Mesothelial cell of epicardium (in vitro differentiated cells): ENCODE results near the gene ABCF2. TPM values are rescaled to one million over a fixed set of nuclear protein-coding genes. Genes with fewer than 3 reads are reported as not detected.

Experiments
- DNase-seq, 2 experiments: peaks; one replicate each; pipeline ENCODE4 v3.0.0; 2021; ENCODE audit warnings: low spot score in 2 of 2; ENCODE audit not compliant: unreplicated experiment in 2 of 2
- H3K27ac Mint-ChIP-seq: 2 replicates; pipeline ENCODE4 v1.8.0; 2021; ENCODE audit warnings: mixed read lengths
- H3K27me3 Mint-ChIP-seq: 2 replicates; pipeline ENCODE4 v1.8.0; 2021; ENCODE audit warnings: low read depth, mixed read lengths
- H3K36me3 Mint-ChIP-seq: 2 replicates; pipeline ENCODE4 v1.8.0; 2021; ENCODE audit warnings: mixed read lengths
- H3K4me1 Mint-ChIP-seq: 2 replicates; pipeline ENCODE4 v1.8.0; 2021; ENCODE audit warnings: mixed read lengths
- H3K4me3 Mint-ChIP-seq: 2 replicates; pipeline ENCODE4 v1.8.0; 2021; ENCODE audit warnings: mild to moderate bottlenecking, moderate library complexity, mixed read lengths
- H3K9me3 Mint-ChIP-seq: 2 replicates; pipeline ENCODE4 v1.8.0; 2021; ENCODE audit warnings: mixed read lengths
- total RNA-seq: library from RNA; stranded (reverse); gene quantifications from 3 replicates; pipeline ENCODE4 v1.2.1, GENCODE V29; 2021
- TF ChIP-seq, protein P1 (sequence below): fragments of 200-600 bp; sonication (generic); IDR thresholded peaks from one replicate; pipeline ENCODE4 v1.5.0; 2021; ENCODE audit warnings: antibody characterized with exemption; ENCODE audit not compliant: unreplicated experiment

ABCF2 gene
- 44.9 to 46.2 TPM (median 45.6 TPM) in 3 replicates for total RNA-seq

DNA sequence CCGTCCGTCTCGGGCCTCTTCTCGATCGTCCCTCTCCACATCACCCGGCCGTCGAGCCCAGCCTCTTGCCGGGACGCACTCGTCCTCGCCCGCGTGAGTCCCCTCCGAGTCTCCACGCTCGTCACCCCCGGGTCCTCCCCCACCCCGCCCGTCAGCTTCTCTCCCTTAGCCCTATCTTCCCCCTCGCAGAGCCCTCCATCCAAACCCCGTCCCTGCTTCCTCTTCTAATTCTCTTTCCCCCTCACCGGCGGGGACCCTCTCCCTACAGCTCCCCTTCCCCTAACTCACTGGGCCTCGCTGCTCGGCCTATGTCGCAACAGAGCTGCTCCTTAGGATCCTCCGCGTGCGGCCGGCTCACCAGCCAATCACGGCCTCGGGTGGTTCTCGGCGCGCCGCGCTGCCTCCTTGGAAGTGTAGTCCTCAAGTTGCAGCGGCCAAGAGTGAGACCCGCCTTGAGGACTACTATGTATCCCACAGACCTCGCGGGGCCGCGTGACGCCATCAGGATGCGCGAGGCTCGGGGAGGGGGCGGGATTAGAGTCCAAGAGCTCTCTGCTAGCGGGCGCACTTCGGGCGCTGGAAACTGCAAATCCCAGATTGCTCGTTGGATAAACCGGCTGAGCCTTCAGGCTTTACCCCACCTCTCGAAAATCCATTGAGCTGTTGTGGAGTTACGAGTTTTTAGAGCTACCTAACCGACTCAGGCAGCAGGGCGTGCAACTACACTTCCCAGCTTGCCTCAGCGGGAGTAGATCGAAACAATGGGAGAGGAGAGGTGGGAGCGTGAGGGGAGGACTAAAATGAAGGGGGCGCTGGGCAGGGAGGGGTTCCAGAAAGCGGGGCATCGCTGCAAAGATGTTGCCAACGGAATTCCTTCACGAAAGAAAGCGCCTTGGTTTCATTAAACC, at the start of gene ABCF2:
Gene ABCF2, minus strand, starts transcription at position 331 of the 908 bp plus-strand sequence. CDS start 747 bp downstream, outside the sequence.
- TF ChIP-seq, protein P1, sequence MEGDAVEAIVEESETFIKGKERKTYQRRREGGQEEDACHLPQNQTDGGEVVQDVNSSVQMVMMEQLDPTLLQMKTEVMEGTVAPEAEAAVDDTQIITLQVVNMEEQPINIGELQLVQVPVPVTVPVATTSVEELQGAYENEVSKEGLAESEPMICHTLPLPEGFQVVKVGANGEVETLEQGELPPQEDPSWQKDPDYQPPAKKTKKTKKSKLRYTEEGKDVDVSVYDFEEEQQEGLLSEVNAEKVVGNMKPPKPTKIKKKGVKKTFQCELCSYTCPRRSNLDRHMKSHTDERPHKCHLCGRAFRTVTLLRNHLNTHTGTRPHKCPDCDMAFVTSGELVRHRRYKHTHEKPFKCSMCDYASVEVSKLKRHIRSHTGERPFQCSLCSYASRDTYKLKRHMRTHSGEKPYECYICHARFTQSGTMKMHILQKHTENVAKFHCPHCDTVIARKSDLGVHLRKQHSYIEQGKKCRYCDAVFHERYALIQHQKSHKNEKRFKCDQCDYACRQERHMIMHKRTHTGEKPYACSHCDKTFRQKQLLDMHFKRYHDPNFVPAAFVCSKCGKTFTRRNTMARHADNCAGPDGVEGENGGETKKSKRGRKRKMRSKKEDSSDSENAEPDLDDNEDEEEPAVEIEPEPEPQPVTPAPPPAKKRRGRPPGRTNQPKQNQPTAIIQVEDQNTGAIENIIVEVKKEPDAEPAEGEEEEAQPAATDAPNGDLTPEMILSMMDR = no peak
- H3K27ac Mint-ChIP-seq = peak within 1 kb of the TSS; percentile 99
- H3K9me3 Mint-ChIP-seq = no peaks in the 10 kb centered on the region
- peaks cover 22% of the 10 kb centered on the region for H3K36me3 Mint-ChIP-seq
- no peaks in the 10 kb centered on the region for H3K27me3 Mint-ChIP-seq
- H3K4me1 Mint-ChIP-seq = peaks cover 41% of the 10 kb centered on the region
- DNase-seq = peak; percentile 96 to 99
- H3K4me3 Mint-ChIP-seq = peak within 1 kb of the TSS; percentile 98

DNA sequence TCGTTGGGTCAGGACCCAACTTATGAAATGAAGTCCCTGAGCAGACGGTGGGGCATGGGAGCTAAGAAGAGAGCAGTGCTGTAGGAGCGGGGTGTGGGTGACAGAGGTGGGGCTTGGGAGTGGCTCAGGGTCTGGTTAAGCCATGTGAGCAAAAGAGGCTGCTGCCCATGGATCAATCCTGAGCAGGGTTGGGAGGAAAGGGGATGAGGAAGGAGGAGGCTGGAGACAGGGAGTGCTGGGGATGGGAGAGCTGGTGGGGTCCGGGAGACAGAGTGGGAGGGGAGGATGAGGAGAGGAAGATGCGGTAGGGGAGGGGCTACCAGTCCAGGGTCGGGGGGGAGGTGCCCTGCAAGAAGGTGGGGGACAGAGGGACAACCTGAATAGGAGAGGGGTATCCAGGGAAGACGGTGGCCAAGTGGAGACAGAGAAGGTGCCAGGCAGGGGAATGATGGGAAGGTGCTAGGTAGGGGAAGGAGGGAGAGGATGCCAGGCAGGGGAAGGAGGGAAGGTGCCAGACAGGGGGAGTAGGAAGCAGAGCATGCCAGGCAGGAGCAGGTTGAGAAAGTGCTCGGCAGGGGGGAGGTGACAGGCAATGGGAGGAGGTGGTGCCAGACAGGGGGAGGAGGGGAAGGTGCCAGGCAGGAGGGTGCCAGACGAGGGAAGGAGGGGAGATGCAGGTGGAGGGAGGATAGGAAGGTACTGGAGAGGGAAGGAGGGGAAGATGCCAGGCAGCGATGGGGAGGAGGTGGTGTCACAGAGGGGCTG, 49.0 kb upstream of the ABCF2 start:
- Mint-ChIP-seq H3K4me3 (peak overlapping the region; percentile 55), H3K27me3 (peaks cover 19% of the 10 kb centered on the region), H3K27ac (no peak overlapping the region), H3K36me3 (no peaks in the 10 kb centered on the region), H3K4me1 (peaks cover 18% of the 10 kb centered on the region), H3K9me3 (no peaks in the 10 kb centered on the region)
- no peak for DNase-seq
- TF ChIP-seq, protein P1 = no peak

DNA sequence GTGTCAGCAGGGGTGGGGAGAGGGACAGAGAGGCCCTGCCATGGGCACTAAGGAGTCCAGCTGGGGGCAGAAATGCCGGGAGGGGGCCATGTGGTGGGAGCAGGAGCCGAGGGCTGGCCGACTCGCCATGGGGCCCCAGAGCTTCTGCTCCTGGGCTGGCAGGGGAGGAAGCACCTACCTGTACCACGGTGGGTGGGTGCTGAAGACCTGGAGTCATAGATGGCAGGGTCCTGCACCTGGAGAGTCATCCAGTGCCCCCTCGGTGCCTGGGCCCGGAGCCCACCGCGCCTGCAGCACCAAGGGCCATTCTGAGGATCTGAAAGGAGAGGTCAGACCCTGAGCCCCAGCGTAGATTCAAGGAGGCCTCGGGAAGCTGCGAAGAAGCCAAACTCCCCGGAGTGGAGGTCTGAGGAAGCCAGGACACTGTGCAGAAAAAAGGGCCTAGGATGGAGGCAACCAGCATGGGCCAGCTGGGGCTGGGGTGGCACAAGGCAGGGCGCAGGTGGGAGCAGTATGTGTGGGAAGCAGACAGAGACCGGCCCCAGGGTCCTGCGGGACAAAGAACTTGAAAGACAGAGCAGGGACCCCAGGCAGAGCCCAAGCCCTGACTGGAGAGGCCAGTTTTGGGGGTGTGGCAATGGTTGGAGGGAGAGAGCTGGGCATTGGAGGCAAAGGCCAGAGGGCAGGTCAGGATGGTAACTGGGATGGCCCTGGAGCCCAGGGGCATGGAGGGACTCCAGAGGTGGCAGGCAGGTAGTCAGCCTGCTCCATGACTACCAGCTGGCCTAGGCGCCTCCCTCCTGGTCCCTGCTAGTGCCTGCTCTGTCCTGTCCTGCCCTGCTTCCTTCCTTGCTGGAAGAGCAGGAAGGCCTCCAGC, 48.2 kb upstream of the ABCF2 start:
- no peaks in the 10 kb centered on the region for H3K9me3 Mint-ChIP-seq
- TF ChIP-seq, protein P1 = no peak
- H3K27ac Mint-ChIP-seq = no peak overlapping the region
- peaks cover 16% of the 10 kb centered on the region for H3K27me3 Mint-ChIP-seq
- DNase-seq = no peak
- peak overlapping the region; percentile 55 for H3K4me3 Mint-ChIP-seq
- H3K36me3 Mint-ChIP-seq = no peaks in the 10 kb centered on the region
- peaks cover 18% of the 10 kb centered on the region for H3K4me1 Mint-ChIP-seq

DNA sequence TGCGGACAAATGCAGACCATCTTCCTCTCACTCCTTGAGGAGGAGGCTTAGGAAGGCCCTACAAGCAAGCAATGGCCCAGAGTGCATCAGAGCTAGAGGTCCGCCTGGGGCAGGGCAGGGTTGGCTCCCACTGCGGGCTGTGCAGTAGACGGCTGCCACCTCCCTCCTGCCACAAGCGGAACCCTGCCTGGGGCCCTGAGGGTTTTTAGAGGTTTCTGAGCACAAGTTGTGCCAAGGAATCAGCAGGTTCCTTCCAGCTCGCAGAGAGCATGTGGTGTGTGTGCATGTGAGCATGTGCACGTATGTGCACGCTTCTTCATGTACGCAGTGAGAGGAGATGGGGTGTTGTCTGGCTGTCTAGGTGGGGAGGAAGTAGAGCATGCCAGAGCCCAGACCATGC, 47.4 kb upstream of the ABCF2 start:
- TF ChIP-seq, protein P1 = no peak
- peaks cover 16% of the 10 kb centered on the region for H3K27me3 Mint-ChIP-seq
- H3K27ac Mint-ChIP-seq = no peak overlapping the region
- no peaks in the 10 kb centered on the region for H3K9me3 Mint-ChIP-seq
- peak overlapping the region; percentile 40 for H3K4me3 Mint-ChIP-seq
- no peak for DNase-seq
- H3K4me1 Mint-ChIP-seq = peaks cover 18% of the 10 kb centered on the region
- no peaks in the 10 kb centered on the region for H3K36me3 Mint-ChIP-seq

DNA sequence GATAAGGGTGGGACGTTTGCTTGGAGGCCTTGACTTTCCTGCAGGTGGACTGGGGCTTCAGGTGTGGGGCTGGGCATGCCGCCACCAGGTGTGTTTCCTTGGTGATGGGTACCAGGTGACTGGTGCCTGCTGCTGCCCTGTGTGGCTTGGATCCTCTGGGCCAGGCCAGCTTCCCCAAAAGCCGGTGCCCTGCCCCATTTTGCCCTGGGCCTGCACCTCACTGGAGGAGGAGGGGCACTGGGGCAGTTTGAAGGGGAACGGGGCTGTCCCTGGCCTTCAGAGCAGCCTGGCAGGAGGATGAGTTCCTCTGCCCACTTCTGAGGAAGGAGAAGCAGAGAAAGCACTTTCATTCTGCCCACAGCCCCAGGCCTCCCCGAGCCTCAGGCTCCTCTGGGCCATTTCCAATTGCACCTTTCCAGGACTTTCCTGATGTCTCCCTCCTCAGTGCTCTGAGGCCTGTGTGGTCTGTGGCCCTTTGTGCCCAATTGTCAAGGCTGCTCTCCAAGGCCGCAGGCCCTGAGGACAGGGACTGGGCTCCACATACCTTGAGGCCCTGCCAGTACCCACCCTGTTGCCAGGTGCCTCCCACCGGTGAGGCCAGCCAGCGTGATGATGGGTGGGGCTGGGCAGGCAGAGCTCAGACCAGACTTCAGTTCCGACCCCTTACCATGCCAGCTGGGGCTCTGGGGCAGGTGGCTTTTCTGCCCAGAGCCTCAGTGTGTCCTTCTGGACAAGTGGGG, 46.8 kb upstream of the ABCF2 start:
- no peaks in the 10 kb centered on the region for H3K36me3 Mint-ChIP-seq
- no peak overlapping the region for H3K4me3 Mint-ChIP-seq
- H3K27me3 Mint-ChIP-seq = peaks cover 13% of the 10 kb centered on the region
- H3K4me1 Mint-ChIP-seq = peaks cover 18% of the 10 kb centered on the region
- no peak overlapping the region for H3K27ac Mint-ChIP-seq
- no peak for DNase-seq
- no peaks in the 10 kb centered on the region for H3K9me3 Mint-ChIP-seq
- TF ChIP-seq, protein P1 = no peak
